Muscle of arm (tissue), 12 donors: Measurements from ENCODE around the gene CAMK2B. TPM values are rescaled to one million over a fixed set of nuclear protein-coding genes. Genes with fewer than 3 reads are reported as not detected.

Experiments used
- DNase-seq: peaks from one replicate; pipeline ENCODE4 v3.0.0-alpha.2; 2013
- polyA plus RNA-seq, 12 donors: library from polyadenylated mRNA; unstranded; fragments of 120-200 nt; gene quantifications; one replicate each; pipeline ENCODE4 v1.2.1, GENCODE V29; 2013; ENCODE audit not compliant: insufficient read length in 12 of 12

CAMK2B gene
- polyA plus RNA-seq, 12 donors: 3.6 to 1,562 (median 12.8) TPM

DNA sequence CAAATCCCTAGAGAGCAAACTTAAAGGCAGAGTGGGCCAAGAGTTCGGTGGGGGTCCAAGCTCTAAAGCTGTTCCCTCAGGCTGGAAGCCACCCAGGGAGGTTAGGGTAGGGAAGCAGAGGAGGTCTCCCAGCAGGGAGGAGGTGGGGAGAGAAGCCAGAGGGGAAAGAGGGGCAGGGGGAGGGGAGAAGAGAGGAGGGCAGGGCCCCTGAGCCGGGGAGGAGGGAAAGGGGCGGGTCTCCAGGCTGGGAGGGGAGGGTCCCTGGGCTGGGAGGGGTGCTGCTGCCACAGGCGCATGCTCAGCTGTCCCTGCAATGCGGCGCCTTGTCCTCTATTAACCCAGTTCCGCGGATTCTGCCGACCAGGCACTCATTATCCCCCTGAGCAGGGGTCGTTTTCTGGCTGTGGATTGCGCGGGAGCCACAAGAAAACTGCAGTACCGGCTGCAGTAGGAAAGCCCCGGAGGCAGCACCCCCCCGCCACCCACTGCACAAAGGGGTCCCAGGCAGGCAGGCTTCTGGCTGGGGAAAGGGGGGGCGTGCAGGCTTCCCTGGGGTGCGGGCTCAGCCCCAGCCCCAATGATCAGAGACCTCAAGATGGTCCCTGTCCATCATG lies 49.3 kb downstream of the CAMK2B start:
- DNase-seq: peak; percentile 49

DNA sequence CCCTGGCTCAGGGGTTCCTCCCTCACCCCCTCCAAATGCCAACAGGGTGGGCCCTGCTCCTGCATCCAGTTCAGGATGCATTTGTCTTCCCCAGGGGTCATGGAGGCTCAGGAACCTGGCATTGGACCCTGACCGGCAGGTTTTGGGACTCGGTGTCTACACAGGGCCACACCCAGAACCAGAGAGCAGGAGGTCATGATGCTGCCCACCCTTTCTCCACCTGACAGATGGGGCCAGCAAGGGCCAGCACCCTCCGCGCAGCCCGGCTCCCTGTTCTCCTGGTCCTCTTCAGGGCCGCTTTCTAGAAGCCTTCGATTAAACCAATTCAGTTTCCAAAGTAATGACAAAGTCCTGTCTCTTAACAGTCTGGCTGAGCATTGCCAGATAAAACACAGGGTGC lies 50.2 kb downstream of the CAMK2B start:
- no peak for DNase-seq

DNA sequence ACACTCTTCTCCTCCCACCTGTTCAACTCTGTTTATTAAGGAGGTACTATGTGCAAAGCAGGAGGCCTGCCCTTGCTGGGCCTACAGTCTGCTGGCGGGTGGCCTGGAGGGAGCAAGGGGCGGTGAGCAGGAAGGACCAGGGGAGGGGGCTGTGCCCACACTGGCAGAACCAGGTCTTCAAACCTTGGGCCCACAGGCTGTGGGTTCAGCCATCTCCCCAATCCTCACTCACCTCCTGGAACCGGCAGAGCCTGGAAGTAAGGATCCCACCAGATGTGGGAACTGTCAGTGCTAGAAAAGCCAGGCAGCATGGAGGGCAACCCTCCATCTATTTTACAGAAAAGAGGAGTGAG lies 50.8 kb downstream of the CAMK2B start:
- DNase-seq: no peak

DNA sequence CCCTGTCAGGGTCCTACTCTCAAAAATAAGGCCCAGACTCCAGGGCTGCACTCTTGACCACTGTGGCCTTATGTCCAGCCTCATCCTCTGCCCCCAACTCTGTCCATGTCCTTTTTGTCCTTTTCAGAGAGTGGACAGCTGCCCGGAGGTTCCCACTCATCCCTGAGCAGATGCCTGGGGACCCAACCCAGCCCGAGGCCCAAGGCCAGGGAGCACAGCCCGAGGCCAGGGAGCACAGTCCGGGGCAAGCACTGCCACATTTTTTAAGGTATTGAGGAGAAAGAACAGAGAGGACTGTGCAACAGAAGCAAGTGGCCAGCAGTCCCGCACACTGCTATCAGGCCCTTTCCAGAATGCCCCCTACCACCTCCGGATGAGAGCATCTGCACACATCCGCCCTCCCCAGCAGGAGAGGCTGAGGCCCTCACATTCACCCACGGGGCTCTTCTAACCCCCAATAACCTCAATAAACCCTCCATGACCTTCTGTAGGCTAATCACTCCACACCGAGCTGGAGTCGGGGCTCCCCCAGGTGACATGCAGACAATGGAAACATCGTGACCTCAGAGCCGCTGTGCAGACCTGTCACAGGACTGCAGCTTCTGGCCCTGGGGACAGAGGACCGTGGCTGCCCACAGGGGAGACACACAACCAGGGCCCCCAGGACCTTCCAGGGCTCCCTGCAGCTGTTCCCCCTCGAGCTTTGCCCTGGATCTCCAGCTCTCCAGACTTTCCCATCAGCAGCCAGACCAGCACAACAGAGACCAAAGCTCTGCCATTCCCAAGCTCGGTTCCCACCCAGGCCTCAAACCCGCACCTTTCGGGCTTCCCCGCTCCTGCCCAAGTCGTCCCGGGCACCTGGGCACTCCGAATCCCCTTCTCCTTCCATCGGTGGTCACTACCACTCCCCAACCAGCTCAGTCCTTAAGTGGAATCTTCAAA lies 51.4 kb downstream of the CAMK2B start:
- no peak for DNase-seq

DNA sequence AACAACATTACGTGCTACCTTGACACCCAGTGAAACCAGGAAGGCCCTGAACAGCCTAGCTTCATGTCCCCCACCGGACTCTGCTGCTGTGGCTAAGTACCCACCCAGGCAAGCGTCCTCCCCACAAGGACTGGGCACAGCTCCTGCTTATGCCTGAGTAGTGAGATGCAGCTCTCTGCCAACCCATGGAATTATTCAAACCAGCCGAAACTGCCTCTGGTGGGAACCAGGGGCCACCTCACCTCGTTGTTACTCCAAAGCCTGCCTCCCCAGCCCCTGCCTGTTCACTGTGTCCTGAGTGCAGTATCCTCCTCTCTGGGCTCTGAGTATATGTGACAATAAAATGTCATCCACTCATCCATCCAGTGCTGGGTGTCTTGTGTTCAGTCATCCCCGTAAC lies 52.4 kb downstream of the CAMK2B start:
- DNase-seq: no peak

DNA sequence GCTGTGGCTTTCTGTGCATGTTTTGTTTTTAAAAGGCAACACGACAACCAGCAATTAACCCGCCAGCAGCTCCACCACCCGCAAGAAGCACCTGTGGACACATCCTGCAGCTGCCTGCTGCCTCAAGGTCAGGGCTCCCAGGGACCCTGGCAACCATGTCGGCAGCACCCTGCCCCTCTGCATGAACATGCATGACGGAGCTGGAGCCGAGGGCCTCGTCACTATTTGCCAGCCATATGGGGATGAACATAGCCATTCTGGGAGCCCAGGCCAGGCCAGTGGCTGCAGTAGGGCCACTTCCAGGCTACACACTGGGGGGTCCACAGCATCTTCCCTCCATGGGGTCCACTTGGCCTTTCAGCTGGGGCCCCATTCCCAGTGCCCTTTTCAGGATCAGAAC lies 52.9 kb downstream of the CAMK2B start:
- DNase-seq: no peak

DNA sequence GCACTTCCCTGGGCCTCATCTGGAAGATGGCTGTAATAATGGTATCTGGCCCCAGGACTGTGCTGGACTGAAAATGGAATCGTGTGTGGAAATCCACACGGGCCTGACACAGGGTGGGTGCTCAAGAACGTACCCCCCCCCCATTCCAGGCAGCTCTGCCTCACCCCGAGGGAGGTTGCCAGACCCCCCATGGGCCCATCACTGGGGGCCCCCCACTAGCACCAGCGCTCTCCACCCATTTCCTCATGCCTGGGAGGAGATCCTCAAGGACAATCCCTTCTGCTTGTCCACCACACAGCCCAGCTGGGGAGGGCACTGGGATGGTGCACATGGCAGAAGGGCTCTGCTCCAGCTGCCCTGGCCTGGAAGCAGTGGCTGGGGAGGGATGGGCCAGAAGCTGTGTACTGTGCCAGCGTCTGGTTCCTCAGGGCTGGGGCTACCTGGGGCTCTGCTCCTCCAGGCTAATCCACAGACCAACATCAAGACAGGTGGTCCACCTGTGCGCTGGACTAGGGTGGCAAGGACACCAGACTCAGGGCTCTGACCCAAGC lies 55.4 kb downstream of the CAMK2B start:
- no peak for DNase-seq

DNA sequence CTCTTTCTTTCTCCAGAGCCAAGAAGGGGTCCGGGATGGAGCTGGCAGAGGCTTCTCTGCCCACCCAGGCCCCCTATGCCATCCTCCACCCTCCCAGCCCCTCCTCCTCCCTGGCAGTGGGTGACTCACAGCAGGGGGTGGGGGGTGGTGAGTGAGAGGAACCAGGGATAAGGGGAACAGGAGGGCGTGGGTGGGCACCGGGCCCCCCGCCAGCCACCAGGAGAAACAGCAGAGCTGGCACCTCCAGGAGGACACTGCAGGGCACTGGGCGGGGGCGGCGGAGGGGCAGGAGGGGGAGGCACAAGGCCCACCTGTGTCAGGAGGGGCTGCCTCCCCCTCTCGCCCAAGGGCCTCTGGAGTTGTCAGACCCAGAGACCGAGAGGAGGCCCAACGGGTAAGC lies 56.0 kb downstream of the CAMK2B start:
- no peak for DNase-seq

DNA sequence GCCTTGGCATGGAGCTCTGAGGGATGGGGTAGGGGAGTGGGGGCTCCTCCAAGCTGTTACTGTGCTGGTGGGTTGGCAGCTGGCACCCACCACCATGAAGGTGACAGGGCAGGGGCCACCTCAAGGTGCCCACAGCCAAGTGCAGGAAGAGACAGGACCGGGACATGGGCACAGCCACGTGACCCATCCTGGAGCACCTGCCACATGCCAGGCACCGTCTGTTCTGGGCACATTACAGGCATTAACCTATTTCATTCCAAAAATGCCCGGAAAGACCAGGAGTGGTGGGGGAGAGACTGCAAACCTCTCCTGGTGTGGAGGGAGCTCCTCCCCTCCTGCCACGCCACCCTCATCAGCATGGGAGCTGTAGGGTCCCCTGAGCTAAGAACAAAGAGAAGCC lies 56.7 kb downstream of the CAMK2B start:
- DNase-seq: no peak

DNA sequence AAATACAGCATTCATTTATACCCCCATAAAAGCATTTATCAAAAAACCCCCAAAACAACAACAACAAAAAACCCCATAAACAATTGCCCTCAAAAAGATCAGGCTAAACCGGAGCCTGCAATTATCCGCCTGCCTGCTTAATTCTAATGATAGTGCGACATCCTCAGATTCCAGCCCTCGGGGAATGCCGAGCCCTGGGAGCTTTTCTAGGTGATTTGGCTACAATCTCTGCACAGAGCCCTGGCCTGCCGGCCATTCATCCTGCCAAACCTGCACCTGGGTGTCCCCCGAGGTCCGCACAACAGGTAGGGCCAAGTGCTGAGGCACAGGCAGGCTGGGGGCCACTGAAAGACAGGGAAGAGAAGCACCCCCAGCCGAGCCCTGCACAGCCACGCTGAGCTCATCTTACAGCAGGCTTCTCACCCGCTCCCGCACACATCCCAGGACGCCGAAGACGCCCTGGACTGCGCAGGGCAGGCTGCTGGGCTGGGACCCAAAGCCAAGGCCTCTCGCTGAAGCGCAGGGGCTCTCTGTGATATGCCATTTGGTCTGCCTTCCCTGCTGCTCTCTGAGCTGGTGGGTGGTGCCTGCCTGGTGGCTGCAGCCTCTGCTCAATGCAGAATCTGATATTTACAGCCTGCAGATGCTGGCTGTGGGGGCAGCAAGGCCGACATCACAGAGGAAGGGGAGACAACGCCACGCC lies 57.5 kb downstream of the CAMK2B start:
- no peak for DNase-seq

DNA sequence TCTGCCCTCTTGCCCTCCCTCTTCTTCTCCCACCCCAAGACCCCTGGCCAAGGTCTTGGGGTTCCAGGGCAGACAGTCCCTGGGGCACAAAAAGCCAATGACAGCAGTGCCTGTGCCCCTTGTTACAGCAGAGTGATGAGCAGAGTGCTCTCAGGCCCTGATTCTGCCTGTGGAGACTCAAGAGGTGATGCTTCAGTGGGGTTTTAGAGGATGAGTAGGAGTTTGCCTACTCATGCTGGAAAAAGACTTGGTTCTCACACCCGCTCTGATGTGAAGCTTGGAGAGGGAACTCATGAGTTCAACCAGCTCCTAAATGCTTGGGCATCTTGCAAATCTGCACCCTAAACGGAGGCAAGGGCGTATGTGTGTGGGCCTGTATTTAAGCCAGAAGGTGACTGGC lies 58.2 kb downstream of the CAMK2B start:
- DNase-seq: no peak

DNA sequence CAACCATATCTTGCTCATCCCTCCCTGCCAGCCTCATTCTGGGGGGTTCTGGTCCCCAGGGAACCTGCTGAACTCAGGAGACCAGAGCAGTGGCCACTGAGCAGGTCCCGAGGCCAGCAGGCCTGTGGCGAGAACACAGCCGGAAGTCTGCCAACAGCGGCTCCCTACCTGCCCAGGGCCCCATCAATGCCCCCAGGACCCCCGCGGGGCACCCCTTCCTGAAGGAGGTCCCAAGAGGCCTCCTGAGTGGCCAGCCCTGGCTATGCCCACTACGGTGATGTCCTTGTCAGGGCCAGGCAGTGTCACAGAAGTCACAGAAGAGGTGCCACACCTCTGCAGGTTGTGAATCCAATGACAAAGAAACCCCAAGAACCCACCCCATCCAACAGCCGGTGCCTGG lies 58.9 kb downstream of the CAMK2B start:
- no peak for DNase-seq

DNA sequence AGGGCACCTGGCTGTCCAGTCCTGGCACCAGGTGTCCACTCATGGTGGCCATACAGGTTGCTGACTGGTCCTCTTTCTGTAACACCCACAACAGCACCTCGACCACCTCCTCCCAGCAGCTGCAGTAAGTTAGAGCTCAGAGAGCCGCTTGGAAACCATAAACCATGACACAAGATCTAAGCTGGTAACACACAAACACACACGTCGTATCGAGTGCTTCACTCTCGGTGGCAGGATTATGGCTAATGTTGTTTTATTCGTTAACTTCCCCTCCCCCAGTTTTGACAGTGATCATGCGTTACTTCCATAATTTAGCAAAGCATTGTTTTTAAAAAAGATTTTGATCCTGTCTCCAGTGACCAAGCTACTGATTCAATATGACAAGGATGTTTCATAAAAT lies 59.7 kb downstream of the CAMK2B start:
- no peak for DNase-seq

DNA sequence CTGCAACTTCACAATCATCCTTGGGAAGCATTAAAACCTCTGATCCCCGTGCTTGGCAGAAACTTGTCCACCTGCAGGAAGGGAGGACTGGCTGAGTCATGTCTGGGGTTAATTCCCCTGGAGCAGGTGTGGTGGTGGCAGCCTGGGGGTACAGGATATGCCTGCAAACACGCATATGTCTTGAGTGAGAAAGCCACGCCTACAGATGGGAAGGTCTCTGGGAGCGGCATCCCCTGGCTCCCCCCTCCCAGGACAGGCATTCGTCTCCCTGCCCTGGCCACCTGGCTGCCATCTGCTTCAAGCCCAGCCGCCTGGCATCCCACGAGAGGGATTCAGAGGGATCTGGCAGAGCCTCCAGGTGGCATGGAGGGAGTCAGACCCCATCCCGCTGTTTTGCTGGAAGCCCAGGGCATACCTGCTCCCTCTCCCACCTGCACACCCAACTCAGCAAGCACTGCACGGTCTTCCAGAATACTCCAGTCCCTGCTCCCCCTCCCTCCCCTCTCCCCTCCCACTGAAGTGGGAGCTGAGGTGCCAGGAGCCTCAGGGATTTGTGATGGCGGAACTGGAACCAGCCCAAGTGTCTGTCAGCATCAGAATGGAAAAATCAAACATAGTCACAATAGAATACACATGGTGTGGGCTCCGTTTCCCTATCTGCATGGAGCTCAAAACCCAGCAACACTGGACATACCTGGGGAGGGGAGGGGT lies 61.0 kb downstream of the CAMK2B start:
- DNase-seq: no peak

DNA sequence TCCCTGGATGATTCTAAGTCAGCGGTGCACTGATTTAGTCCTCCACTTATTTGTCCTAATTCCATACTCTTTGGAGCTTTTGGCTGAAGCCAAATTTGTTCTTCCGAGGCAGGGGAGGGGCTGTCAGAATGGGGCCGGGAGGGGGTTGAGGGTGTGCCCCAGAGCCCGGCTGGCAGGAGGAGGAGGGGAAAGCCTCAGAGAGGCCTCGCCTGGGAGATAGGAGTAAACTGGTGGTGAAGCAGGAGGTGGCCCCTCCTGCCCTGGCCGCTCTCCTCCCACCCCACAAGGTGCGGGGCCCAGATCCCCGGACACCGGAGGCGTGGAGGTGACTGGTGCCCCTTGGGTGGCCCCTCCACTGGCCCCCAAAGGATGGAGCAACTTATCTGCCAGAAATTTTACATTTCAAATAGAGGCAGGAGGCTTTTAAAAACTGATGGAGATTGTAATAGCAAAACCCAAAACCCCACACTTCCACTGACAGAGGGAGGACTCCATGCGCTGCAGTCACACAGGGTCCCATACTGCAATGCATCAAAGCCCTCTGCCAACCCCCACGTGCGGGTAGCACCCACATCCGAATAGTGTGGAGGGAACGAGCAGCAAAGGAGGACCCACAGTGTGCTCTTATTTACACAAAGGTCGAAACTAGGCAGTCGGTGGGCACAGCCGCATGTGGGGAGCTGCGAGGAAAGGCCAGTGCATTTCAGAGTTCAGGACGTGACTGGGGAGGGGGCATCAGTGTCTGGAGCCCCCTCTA lies 61.9 kb downstream of the CAMK2B start:
- no peak for DNase-seq

DNA sequence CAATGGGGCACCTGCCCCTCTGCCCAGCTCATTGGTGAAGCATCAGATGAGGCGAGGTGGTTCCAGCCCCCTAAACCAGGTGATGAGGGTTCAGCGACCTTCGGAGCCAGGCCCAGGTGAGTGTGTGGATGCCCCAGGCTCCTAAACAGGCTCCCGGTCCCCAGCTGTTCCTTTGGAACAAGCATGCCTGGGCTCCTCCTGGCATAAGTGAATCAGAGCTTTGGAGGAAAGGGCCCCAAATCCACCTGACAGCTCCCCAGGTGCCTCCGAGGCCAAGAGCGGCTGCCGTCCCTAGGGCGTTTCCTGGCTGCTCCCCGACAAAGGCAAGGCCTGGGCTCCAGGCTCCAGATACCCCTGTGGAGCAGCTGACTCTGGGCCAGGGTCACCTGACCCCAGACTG lies 63.4 kb downstream of the CAMK2B start:
- no peak for DNase-seq

DNA sequence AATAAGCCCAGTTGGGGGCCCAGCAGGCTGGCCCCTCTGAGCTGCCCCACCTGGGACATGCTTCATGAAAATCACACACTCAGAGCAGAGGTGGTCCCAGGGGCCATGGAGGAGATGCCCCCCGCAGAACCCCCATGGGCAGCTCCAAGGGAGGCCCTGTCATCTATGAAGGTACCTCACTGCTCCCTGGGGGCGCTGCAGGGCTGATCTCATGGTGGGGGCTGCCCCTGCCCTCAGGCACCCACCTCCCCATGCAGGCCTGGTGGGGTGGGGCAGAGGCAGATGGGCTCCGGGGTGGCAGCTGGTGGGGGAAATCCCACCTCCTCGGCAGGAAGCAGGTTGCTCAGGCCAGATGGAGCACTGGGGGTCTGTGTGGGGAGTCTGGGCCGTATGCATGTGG lies 64.2 kb downstream of the CAMK2B start:
- DNase-seq: no peak

DNA sequence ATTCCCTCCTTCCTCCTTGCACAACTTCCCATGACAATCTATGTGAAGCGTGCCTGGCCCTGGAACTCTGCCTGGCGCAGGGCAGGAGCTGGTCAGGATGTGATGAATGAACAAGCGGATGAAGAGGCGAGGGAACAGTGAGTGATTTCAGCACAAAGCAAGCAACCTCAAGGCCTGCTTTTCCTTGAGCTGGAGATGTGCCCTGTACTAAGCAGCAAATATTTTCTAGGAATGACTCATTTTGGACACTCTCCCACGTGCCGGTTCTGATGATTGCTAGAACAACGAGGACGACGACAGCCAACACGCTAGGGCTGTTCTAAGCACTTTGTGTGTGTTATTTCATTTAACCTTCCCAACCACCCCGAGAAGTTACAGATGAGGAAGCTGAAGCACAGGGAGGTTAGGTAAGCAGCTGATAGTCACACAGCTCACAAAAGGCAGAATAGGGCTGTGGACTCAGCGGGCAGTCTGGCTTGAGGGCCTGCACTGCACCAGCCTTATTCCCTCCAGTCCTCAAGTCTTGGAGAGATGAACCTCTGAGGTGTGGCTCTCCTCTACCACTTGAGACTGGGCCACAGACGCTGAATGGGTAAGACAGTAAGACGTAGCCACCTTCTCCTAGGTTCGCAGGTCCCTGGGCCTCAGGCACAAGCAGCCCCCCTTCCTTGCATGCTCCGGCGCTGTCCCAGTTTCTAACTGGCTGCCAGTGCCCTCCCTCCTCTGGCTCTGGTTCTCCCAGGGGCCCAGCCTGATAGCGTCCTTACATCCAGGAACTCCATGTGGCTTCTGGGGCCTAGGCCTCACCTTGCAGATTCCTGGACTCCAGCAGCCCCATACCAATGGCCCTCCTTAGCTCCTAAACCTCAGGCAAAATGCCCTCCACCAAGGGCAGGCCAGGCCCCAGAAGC lies 65.6 kb downstream of the CAMK2B start:
- peak; percentile 79 for DNase-seq

DNA sequence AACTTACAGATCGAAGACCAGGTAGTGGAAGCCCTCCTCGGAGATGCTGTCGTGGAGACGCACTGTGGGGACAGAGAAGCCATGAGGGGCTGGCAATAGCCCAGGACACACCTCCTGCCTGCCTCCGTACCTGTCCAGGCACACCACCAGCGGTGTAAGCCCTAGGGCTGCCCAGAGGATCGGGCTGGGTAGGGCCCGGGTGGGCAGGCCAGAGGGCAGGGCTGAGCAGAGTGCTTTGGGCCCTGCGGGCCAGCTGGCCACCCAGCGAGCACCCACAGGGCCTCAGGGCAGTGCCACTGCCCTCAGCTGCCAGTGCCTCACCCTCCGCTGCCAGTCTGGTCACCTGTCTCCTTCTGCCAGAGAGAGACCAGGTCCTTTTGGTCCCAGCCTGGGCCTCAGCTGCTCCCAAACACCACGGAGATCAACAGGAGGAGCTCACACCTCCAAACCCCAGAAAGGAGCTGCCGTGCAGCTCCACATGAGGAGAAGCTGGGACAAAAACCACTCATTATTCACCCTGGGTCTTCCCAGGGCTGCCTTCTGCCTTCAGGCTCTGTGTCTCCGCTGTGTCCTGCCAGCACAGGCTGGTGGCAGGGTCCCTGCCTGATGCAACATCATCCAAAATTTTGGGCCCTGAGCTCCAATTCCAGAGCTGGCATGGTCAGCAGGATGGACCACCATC lies 66.4 kb downstream of the CAMK2B start:
- no peak for DNase-seq

DNA sequence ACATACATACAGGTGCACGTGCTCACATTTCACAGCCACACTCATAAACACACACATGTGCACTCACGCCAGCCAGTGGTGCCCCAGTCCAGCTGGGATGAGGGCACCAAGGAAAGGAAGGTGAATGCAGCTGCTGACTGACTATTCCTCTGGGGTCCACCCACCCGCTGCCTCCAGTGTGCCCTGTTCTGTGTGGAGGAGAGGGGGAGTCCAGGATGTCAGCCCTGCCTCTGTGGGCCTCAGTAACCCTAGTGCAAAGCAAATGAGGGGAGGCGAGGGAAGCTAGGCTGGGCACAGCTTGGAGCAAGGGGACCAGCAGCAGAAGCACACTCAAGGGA lies 67.0 kb downstream of the CAMK2B start:
- no peak for DNase-seq
